GM10847 (cell line): ENCODE measurements around the gene PRR14.

Experiments
- POLR2A ChIP-seq: IDR thresholded peaks from 2 replicates; pipeline ENCODE4 v1.6.1; 2011; ENCODE audit not compliant: insufficient read length; ENCODE audit errors: extremely low read depth

The PRR14 gene

GRCh38 chr16:30665155-30665829 is 14.5 kb downstream of the PRR14 start:
- TF ChIP-seq POLR2A, result no peak

- no peak for TF ChIP-seq POLR2A
Observed at GRCh38 chr16:30665830-30666190, 15.1 kb downstream of the PRR14 start.

- TF ChIP-seq POLR2A, result no peak
Observed at GRCh38 chr16:30666681-30667080, 15.9 kb downstream of the PRR14 start.

- no peak for TF ChIP-seq POLR2A
Observed at GRCh38 chr16:30667361-30667905, 16.7 kb downstream of the PRR14 start.

GRCh38 chr16:30668393-30668792 is 17.6 kb downstream of the PRR14 start:
- no peak for TF ChIP-seq POLR2A

DNA sequence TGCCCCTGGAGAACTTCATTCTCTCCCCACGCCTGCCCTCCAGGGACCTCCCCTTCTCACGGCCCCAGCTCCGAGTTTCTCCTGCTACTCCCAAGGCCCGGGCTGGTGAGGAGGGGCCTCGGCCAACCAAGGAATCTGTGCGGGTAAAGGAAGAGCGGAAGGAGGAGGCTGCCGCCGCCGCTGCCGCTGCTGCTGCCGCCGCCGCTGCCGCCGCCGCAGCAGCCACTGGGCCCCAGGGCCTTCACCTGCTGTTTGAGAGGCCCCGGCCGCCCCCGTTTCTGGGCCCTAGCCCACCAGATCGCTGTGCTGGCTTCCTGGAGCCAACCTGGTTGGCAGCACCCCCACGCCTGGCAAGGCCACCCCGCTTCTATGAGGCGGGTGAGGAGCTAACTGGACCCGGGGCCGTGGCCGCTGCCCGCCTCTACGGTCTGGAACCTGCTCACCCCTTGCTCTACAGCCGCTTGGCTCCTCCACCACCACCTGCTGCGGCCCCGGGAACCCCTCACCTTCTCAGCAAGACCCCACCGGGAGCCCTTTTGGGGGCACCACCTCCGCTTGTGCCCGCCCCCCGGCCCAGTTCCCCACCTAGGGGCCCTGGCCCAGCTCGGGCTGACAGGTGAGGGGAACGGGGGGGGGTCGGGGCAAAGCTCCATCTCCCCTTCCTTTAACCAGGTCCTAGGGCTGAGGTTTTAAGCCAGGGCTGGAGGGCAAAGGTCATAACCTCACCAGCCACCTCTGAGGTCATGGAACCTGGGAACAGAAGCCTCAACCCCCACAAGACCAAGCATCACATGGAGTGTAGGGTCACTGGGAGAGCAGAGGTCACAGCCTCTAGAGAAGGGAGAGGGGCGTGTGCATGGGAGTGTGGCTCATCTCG is 18.5 kb downstream of the PRR14 start:
- no peak for TF ChIP-seq POLR2A

GRCh38 chr16:30669903-30670824 is 19.4 kb downstream of the PRR14 start:
- TF ChIP-seq POLR2A, result no peak

- no peak for TF ChIP-seq POLR2A
Observed at GRCh38 chr16:30675143-30675542, 24.4 kb downstream of the PRR14 start.

- TF ChIP-seq POLR2A, result no peak
Observed at GRCh38 chr16:30677931-30678585, 27.3 kb downstream of the PRR14 start.

GRCh38 chr16:30678586-30678970 is 27.8 kb downstream of the PRR14 start:
- no peak for TF ChIP-seq POLR2A

GRCh38 chr16:30680326-30680725 is 29.6 kb downstream of the PRR14 start:
- no peak for TF ChIP-seq POLR2A

GRCh38 chr16:30688701-30689100 is 37.9 kb downstream of the PRR14 start:
- TF ChIP-seq POLR2A, result no peak

- TF ChIP-seq POLR2A, result no peak
Observed at GRCh38 chr16:30691907-30692306, 41.1 kb downstream of the PRR14 start.

DNA sequence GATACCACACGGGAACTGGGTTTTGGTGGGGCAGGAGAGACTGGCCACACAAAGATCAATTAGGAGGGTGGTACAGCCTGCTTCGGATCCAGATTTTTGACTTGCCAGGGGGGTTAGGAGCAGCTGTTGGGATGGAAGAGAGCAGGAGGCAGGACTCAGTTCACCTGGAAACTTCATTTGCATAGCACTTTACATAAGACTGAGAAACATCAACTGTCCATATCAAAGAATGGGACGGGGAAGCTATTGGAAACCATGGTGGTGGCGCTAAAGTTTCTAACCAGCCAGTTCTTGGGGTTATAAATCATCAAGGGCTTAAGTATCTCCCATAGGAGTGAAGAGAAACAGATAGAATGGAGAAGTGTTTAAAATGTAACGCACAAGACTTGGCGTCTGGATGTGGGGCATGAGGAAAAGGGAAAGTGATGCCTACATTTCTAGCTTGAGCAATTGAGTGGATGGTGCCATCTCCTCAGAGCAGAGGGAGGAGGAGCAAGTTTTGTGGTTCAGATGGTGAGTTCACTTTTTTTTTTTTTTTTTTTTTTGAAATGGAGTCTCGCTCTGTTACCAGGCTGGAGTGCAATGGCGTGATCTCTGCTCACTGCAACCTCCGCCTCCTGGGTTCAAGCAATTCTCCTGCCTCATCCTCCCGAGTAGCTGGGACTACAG is 41.8 kb downstream of the PRR14 start:
- TF ChIP-seq POLR2A, result no peak

DNA sequence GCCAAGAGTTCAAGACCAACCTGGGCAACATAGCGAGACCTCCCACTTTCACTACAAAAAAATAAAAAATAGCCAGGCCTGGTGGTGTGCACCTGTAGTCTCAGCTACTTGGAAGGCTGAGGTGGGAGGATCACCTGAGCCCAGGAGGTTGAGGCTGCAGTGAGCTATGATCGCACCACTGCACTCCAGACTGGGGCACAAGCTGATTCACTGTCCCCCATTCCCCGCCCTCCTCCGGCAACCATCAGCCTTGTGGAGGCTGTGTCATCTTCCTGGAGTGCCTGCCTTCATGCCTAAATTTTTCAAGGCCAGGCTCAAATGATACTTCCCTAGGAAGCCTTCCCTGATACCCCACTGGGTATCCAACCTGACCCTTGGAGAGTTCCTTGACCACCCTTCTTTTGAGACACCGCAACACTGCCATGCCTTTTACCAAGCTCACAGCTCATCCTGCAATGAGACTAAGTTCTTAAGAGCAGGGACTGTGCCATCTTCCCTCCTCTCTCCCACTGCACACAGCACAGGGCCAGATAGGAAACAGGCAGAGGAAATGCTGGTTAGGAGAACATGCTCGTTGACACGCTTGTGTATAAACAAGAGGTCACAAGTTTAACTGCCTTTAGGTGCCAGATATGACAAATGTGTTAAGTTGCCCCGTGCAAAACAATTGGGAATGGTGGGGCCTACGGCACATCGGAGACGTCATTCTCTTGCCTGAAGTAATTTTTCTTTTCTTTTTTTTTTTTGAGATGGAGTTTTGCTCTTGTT is 44.4 kb downstream of the PRR14 start:
- no peak for TF ChIP-seq POLR2A
